ENCODE measurements around the gene KIAA1958.

Gene KIAA1958

DNA sequence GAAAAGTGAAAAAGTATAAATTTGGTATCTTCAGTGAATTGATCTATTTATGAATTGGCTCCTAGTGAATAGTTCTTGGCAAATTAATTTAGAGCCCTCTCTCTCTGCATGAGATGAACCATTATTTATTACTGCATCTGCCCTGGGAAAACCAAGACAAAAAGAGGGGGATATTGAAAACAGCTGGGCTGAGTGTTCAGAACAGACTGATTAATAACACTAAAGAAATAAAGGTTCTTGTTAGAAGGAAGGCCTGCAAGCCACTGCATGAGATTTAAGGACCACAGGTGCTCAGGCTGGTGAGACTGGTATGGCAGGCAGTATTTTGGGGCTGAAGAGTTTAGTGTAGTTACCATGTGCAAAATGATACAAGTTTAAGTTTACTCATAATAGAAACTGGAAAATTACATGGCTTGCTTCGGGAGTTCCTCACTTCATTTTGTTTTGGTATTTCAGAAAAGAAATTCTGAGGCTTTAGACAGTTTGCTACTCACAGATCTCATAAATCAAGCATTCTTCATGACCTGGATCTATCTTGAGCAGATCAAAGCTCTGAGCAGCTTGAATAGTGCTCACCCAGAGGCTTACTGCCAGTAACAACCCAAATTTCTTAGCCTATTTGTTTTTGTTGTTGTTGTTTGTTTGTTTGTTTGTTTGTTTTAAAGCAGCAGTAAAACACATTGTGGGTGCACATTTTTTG is 56.1 kb downstream of the KIAA1958 start:
- no peak overlapping the region for H3K4me2 ChIP-seq (ENCODE audit: low read length)
- H3K27ac ChIP-seq (ENCODE audit: low read depth, low read length, poor library complexity, severe bottlenecking) = no peak overlapping the region
- 0 out of 2 replicates have a peak, but pooled peaks cover 5% of the 10 kb centered on the region for H3K9me3 ChIP-seq (ENCODE audit: low read length)
- H3K4me3 ChIP-seq (ENCODE audit: low read depth, low read length, poor library complexity, severe bottlenecking) = no peak overlapping the region
- no peaks in the 10 kb centered on the region for H3F3A ChIP-seq (ENCODE audit: insufficient read depth, low read length)
- H2AFZ ChIP-seq (ENCODE audit: low read length) = no peak overlapping the region
- H3K27me3 ChIP-seq (ENCODE audit: insufficient read depth, low read length) = no peaks in the 10 kb centered on the region
- no peaks in the 10 kb centered on the region for H3K9me2 ChIP-seq (ENCODE audit: low read depth, low read length)
- no peaks in the 10 kb centered on the region for H3K36me3 ChIP-seq (ENCODE audit: insufficient read depth, low read length)
- no peaks in the 10 kb centered on the region for H4K20me1 ChIP-seq (ENCODE audit: insufficient read depth, low read length)
- H3K9ac ChIP-seq (ENCODE audit: low read length) = no peak overlapping the region
- TF ChIP-seq, protein P1, sequence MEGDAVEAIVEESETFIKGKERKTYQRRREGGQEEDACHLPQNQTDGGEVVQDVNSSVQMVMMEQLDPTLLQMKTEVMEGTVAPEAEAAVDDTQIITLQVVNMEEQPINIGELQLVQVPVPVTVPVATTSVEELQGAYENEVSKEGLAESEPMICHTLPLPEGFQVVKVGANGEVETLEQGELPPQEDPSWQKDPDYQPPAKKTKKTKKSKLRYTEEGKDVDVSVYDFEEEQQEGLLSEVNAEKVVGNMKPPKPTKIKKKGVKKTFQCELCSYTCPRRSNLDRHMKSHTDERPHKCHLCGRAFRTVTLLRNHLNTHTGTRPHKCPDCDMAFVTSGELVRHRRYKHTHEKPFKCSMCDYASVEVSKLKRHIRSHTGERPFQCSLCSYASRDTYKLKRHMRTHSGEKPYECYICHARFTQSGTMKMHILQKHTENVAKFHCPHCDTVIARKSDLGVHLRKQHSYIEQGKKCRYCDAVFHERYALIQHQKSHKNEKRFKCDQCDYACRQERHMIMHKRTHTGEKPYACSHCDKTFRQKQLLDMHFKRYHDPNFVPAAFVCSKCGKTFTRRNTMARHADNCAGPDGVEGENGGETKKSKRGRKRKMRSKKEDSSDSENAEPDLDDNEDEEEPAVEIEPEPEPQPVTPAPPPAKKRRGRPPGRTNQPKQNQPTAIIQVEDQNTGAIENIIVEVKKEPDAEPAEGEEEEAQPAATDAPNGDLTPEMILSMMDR (IDR thresholded peaks at IDR 0.05; ENCODE audit: low read length) = no peak
- TF ChIP-seq EZH2 (IDR thresholded peaks at IDR 0.05; ENCODE audit: borderline replicate concordance, low read length) = no peak
- peaks cover 28% of the 10 kb centered on the region for H3K79me2 ChIP-seq (ENCODE audit: insufficient read depth, low read length)
- no peaks in the 10 kb centered on the region for H3K4me1 ChIP-seq (ENCODE audit: insufficient read depth, low read length, severe bottlenecking)

DNA sequence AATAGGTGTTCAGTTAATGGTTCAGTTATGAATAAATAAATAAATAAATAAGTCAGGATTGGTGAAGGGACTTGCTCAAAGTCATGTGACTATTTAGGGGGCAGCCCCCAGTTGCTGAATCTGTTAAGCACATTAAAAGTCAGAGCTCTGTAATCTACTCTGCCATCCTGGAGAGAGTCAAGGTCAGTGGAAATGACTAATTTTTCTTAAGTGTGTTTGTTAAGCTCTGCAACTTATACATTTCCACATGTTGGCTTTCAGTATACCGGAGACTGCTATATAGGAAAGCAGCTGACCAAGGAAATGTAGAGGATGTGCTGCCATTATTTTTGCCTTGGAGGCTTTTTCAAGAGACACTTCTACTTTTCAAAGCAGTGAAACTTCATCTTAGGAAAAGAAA is 57.9 kb downstream of the KIAA1958 start:
- Histone ChIP-seq H3K9me2 (ENCODE audit: low read depth, low read length) (no peaks in the 10 kb centered on the region), H3F3A (ENCODE audit: insufficient read depth, low read length) (no peaks in the 10 kb centered on the region), H3K4me3 (ENCODE audit: low read depth, low read length, poor library complexity, severe bottlenecking) (no peak overlapping the region), H3K79me2 (ENCODE audit: insufficient read depth, low read length) (peaks cover 28% of the 10 kb centered on the region), H3K4me1 (ENCODE audit: insufficient read depth, low read length, severe bottlenecking) (no peaks in the 10 kb centered on the region), H3K9ac (ENCODE audit: low read length) (no peak overlapping the region), H3K27me3 (ENCODE audit: insufficient read depth, low read length) (no peaks in the 10 kb centered on the region), H3K36me3 (ENCODE audit: insufficient read depth, low read length) (no peaks in the 10 kb centered on the region), H2AFZ (ENCODE audit: low read length) (no peak overlapping the region), H4K20me1 (ENCODE audit: insufficient read depth, low read length) (no peaks in the 10 kb centered on the region), H3K27ac (ENCODE audit: low read depth, low read length, poor library complexity, severe bottlenecking) (no peak overlapping the region), H3K9me3 (ENCODE audit: low read length) (no peaks in the 10 kb centered on the region), H3K4me2 (ENCODE audit: low read length) (no peak overlapping the region)
- TF ChIP-seq, protein P1 (IDR thresholded peaks at IDR 0.05; ENCODE audit: low read length) = no peak
- TF ChIP-seq EZH2 (IDR thresholded peaks at IDR 0.05; ENCODE audit: borderline replicate concordance, low read length) = no peak

DNA sequence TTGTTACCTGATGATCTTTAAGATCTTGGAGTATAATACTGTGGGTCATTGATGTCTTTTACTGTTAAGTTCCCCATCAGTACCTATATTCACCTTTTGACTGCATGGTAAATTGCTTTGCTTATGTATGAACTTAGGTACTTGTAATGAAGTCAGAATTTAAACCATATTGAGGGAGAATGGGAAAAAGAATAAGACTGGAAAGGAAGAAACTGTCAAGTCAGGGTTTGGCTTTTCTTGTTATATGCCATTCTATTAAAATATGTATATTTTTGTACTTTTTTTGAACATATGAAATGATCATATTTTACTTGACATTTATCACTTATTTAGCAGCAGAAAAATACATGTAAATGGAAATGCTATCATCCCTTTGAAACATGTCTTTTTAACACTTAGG is 58.6 kb downstream of the KIAA1958 start:
- Histone ChIP-seq H3K36me3 (ENCODE audit: insufficient read depth, low read length) (no peaks in the 10 kb centered on the region), H3K4me3 (ENCODE audit: low read depth, low read length, poor library complexity, severe bottlenecking) (no peak overlapping the region), H3K4me2 (ENCODE audit: low read length) (no peak overlapping the region), H3K9me3 (ENCODE audit: low read length) (no peaks in the 10 kb centered on the region), H4K20me1 (ENCODE audit: insufficient read depth, low read length) (no peaks in the 10 kb centered on the region), H3F3A (ENCODE audit: insufficient read depth, low read length) (no peaks in the 10 kb centered on the region), H3K79me2 (ENCODE audit: insufficient read depth, low read length) (peaks cover 28% of the 10 kb centered on the region), H3K4me1 (ENCODE audit: insufficient read depth, low read length, severe bottlenecking) (no peaks in the 10 kb centered on the region), H2AFZ (ENCODE audit: low read length) (no peak overlapping the region), H3K9me2 (ENCODE audit: low read depth, low read length) (no peaks in the 10 kb centered on the region), H3K27me3 (ENCODE audit: insufficient read depth, low read length) (no peaks in the 10 kb centered on the region), H3K9ac (ENCODE audit: low read length) (no peak overlapping the region), H3K27ac (ENCODE audit: low read depth, low read length, poor library complexity, severe bottlenecking) (no peak overlapping the region)
- TF ChIP-seq, protein P1 (IDR thresholded peaks at IDR 0.05; ENCODE audit: low read length) = no peak
- no peak for TF ChIP-seq EZH2 (IDR thresholded peaks at IDR 0.05; ENCODE audit: borderline replicate concordance, low read length)
